ENCODE data around the gene SLIT3. TPM values are rescaled to one million over a fixed set of nuclear protein-coding genes. Genes with fewer than 3 reads are reported as not detected.

Gene SLIT3
- total RNA-seq, 4 donors from 2014 or later = 41.1 to 86.6 (median 62.7) TPM

GRCh38 chr5:169181814-169182213 is 119.1 kb downstream of the SLIT3 start:
- no peak for DNase-seq (ENCODE audit: extremely low spot score)
- H3K36me3 ChIP-seq = no peaks in the 10 kb centered on the region
- intact Hi-C loops (cut with DNase I) = no loop called here
- no peak overlapping the region for H3K4me3 ChIP-seq
- no peaks in the 10 kb centered on the region for H3K9me3 ChIP-seq
- 67% methylated on average over 7 of the region's 8 CpGs for WGBS
- H3K27ac ChIP-seq (replicated peaks in 1 of 4) = no peak overlapping the region
- H3K27me3 ChIP-seq = no peaks in the 10 kb centered on the region
- peaks cover 4 to 10% (median 9%) of the 10 kb centered on the region in 4 donors for H3K4me1 ChIP-seq
- TF ChIP-seq EP300 (IDR thresholded peaks at IDR 0.05) (no peak), POLR2AphosphoS5 (IDR thresholded peaks at IDR 0.05) (no peak), POLR2A (IDR thresholded peaks at IDR 0.05; ENCODE audit: low read depth) (no peak)
- TF ChIP-seq, protein P1, sequence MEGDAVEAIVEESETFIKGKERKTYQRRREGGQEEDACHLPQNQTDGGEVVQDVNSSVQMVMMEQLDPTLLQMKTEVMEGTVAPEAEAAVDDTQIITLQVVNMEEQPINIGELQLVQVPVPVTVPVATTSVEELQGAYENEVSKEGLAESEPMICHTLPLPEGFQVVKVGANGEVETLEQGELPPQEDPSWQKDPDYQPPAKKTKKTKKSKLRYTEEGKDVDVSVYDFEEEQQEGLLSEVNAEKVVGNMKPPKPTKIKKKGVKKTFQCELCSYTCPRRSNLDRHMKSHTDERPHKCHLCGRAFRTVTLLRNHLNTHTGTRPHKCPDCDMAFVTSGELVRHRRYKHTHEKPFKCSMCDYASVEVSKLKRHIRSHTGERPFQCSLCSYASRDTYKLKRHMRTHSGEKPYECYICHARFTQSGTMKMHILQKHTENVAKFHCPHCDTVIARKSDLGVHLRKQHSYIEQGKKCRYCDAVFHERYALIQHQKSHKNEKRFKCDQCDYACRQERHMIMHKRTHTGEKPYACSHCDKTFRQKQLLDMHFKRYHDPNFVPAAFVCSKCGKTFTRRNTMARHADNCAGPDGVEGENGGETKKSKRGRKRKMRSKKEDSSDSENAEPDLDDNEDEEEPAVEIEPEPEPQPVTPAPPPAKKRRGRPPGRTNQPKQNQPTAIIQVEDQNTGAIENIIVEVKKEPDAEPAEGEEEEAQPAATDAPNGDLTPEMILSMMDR (IDR thresholded peaks at IDR 0.05) = no peak

DNA sequence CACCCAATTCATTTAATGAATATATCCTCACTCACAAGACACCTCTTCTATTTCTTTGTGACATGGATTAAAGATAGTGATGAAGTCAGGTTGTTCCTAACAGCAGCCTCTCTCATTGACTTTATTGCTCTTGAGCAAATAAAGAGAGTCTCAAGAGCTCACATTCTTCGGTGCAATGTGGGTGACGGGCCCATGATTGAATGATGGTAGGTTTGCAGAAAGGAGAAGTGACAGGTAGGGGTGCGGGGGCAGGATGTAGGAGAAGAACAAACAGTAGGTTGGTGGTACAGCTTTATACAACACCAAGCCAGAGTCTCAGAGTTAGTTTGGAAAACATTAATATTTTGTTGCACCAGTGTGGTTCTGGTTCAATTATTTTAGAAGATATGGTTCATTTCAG is 122.2 kb downstream of the SLIT3 start:
- no peak overlapping the region for H3K4me3 ChIP-seq
- H3K9me3 ChIP-seq = no peaks in the 10 kb centered on the region
- intact Hi-C loops (cut with DNase I) = no loop called here
- WGBS = 81% methylated on average over 3 of the region's 3 CpGs
- H3K27me3 ChIP-seq = no peaks in the 10 kb centered on the region
- no peak overlapping the region for H3K27ac ChIP-seq (replicated peaks in 1 of 4)
- peaks cover 4 to 11% (median 10%) of the 10 kb centered on the region in 4 donors for H3K4me1 ChIP-seq
- TF ChIP-seq EP300 (IDR thresholded peaks at IDR 0.05) (no peak), POLR2AphosphoS5 (IDR thresholded peaks at IDR 0.05) (no peak), POLR2A (IDR thresholded peaks at IDR 0.05; ENCODE audit: low read depth) (no peak)
- TF ChIP-seq, protein P1 (IDR thresholded peaks at IDR 0.05) = no peak
- H3K36me3 ChIP-seq = no peaks in the 10 kb centered on the region
- DNase-seq (ENCODE audit: extremely low spot score) = no peak

GRCh38 chr5:169178274-169178673 is 122.7 kb downstream of the SLIT3 start:
- peaks cover 4 to 16% (median 15%) of the 10 kb centered on the region in 4 donors for H3K4me1 ChIP-seq
- H3K9me3 ChIP-seq = no peaks in the 10 kb centered on the region
- no peak overlapping the region for H3K4me3 ChIP-seq
- TF ChIP-seq, protein P1 (IDR thresholded peaks at IDR 0.05) = no peak
- TF ChIP-seq EP300 (IDR thresholded peaks at IDR 0.05) (no peak), POLR2AphosphoS5 (IDR thresholded peaks at IDR 0.05) (no peak), POLR2A (IDR thresholded peaks at IDR 0.05; ENCODE audit: low read depth) (no peak)
- H3K27me3 ChIP-seq = no peaks in the 10 kb centered on the region
- no peak for DNase-seq (ENCODE audit: extremely low spot score)
- WGBS = 54% methylated on average over 5 of the region's 5 CpGs
- no peaks in the 10 kb centered on the region for H3K36me3 ChIP-seq
- intact Hi-C loops (cut with DNase I) = no loop called here
- H3K27ac ChIP-seq (replicated peaks in 1 of 4) = no peak overlapping the region

- H3K27ac ChIP-seq (replicated peaks in 1 of 4) = no peak overlapping the region
- no peaks in the 10 kb centered on the region for H3K27me3 ChIP-seq
- intact Hi-C loops (cut with DNase I) = no loop called here
- peaks cover 4 to 19% (median 16%) of the 10 kb centered on the region in 4 donors for H3K4me1 ChIP-seq
- H3K9me3 ChIP-seq = no peaks in the 10 kb centered on the region
- no peak overlapping the region for H3K4me3 ChIP-seq
- H3K36me3 ChIP-seq = no peaks in the 10 kb centered on the region
- no peak for DNase-seq (ENCODE audit: extremely low spot score)
- WGBS = 87% methylated on average over 5 of the region's 5 CpGs
- TF ChIP-seq POLR2A (IDR thresholded peaks at IDR 0.05; ENCODE audit: low read depth) (no peak), POLR2AphosphoS5 (IDR thresholded peaks at IDR 0.05) (no peak), EP300 (IDR thresholded peaks at IDR 0.05) (no peak)
- TF ChIP-seq, protein P1 (IDR thresholded peaks at IDR 0.05) = no peak
Measured at GRCh38 chr5:169176709-169177694, 123.9 kb downstream of the SLIT3 start.

Measured in esophagus muscularis mucosa (tissue), 4 donors.